GM23248 (cell line): ENCODE data around the gene POP4.

Experiments used
- EZH2 ChIP-seq: fragments of 200-600 bp; sonication (generic); IDR thresholded peaks from 2 replicates; pipeline ENCODE4 v1.6.1; 2018; ENCODE audit warnings: antibody characterized with exemption, mild to moderate bottlenecking; ENCODE audit not compliant: insufficient read depth, poor library complexity, severe bottlenecking
- EZH2phosphoT487 ChIP-seq: fragments of 200-600 bp; sonication (generic); IDR thresholded peaks from 2 replicates; pipeline ENCODE4 v1.6.1; 2018; ENCODE audit warnings: antibody characterized with exemption, moderate library complexity, mild to moderate bottlenecking, low read depth; ENCODE audit not compliant: insufficient read depth

DNA sequence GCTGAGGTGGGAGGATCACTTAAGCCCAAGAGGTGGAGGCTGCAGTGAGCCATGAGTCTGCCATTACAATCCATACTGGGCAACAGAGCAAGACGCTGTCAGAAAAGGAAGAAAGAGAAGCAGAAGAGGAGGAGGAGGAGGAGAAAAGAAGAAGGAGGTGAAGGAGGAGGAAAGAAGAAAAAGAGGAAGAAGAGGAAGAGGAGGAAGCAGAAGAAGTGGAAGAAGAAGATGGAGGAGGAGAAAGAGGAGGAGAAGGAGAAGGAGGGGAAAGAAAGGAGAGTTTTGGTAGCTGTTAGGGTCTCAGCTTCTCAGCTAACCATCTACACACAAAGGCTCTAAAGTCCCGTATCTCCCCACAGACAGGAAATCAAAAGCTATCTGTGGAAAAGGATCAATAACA, 35.5 kb downstream of the POP4 start:
- TF ChIP-seq EZH2: no peak
- no peak for TF ChIP-seq EZH2phosphoT487
